Measurements from ENCODE around the gene UGT2B28.
"Not testable (repeated sequence)": the region's sequence is repeated elsewhere in the genome, so short reads cannot be mapped to it uniquely, and the experiment has no call there.

Gene UGT2B28

GRCh38 chr4:69280081-69280480 lies at the start of gene UGT2B28:
Gene UGT2B28 (plus strand): TSS chr4:69280475. CDS start chr4:69280501, 26 bp downstream.
- not testable (repeated sequence) for DNase-seq

- no peak for DNase-seq
These were observed 41.2 kb upstream of the UGT2B28 start for GRCh38 chr4:69239092-69239491.

GRCh38 chr4:69239557-69240168 lies 40.6 kb upstream of the UGT2B28 start:
- no peak for DNase-seq

- not testable (repeated sequence) for DNase-seq
These were observed 39.5 kb upstream of the UGT2B28 start for GRCh38 chr4:69240787-69241186.

- not testable (repeated sequence) for DNase-seq
These were observed 38.5 kb upstream of the UGT2B28 start for GRCh38 chr4:69241746-69242145.

GRCh38 chr4:69242562-69243240 lies 37.6 kb upstream of the UGT2B28 start:
- not testable (repeated sequence) for DNase-seq

GRCh38 chr4:69250884-69251283 lies 29.4 kb upstream of the UGT2B28 start:
- not testable (repeated sequence) for DNase-seq

- DNase-seq, result not testable (repeated sequence)
These were observed 27.0 kb upstream of the UGT2B28 start for GRCh38 chr4:69253147-69253772.

GRCh38 chr4:69268612-69269011 lies 11.7 kb upstream of the UGT2B28 start:
- not testable (repeated sequence) for DNase-seq

- DNase-seq, result not testable (repeated sequence)
These were observed 16.1 kb downstream of the UGT2B28 start for GRCh38 chr4:69296356-69296755.

- DNase-seq, result not testable (repeated sequence)
These were observed 28.3 kb downstream of the UGT2B28 start for GRCh38 chr4:69308426-69309033.

- DNase-seq, result not testable (repeated sequence)
These were observed 29.3 kb downstream of the UGT2B28 start for GRCh38 chr4:69309549-69310076.

GRCh38 chr4:69310262-69310661 lies 30.0 kb downstream of the UGT2B28 start:
- DNase-seq, result not testable (repeated sequence)

- DNase-seq, result not testable (repeated sequence)
These were observed 37.5 kb downstream of the UGT2B28 start for GRCh38 chr4:69317669-69318298.

- no peak for DNase-seq
These were observed 41.0 kb downstream of the UGT2B28 start for GRCh38 chr4:69321153-69321729.

- DNase-seq, result no peak
These were observed 41.8 kb downstream of the UGT2B28 start for GRCh38 chr4:69322055-69322454.

- no peak for DNase-seq
These were observed 43.0 kb downstream of the UGT2B28 start for GRCh38 chr4:69323284-69323683.

GRCh38 chr4:69330345-69331047 lies 50.2 kb downstream of the UGT2B28 start:
- no peak for DNase-seq

GRCh38 chr4:69331304-69331703 lies 51.0 kb downstream of the UGT2B28 start:
- DNase-seq, result not testable (repeated sequence)

GRCh38 chr4:69335485-69335884 lies 55.2 kb downstream of the UGT2B28 start:
- not testable (repeated sequence) for DNase-seq

GRCh38 chr4:69343114-69343513 lies 62.8 kb downstream of the UGT2B28 start:
- DNase-seq, result not testable (repeated sequence)

Measured in NCI-H1694 treated with DMSO at 0.1 percent for 48 hours (cell line).